ENCODE measurements around the gene GJB4. TPM values are rescaled to one million over a fixed set of nuclear protein-coding genes. Genes with fewer than 3 reads are reported as not detected.

Gene GJB4
- polyA plus RNA-seq, 1 donor from 2014 or later, result not detected

- H3K79me2 ChIP-seq (replicated peaks; ENCODE audit: insufficient read depth, low read length), result no peaks in the 10 kb centered on the region
- H3F3A ChIP-seq (ENCODE audit: insufficient read depth, low read length, poor library complexity, severe bottlenecking), result no peaks in the 10 kb centered on the region
- TF ChIP-seq, protein P1, sequence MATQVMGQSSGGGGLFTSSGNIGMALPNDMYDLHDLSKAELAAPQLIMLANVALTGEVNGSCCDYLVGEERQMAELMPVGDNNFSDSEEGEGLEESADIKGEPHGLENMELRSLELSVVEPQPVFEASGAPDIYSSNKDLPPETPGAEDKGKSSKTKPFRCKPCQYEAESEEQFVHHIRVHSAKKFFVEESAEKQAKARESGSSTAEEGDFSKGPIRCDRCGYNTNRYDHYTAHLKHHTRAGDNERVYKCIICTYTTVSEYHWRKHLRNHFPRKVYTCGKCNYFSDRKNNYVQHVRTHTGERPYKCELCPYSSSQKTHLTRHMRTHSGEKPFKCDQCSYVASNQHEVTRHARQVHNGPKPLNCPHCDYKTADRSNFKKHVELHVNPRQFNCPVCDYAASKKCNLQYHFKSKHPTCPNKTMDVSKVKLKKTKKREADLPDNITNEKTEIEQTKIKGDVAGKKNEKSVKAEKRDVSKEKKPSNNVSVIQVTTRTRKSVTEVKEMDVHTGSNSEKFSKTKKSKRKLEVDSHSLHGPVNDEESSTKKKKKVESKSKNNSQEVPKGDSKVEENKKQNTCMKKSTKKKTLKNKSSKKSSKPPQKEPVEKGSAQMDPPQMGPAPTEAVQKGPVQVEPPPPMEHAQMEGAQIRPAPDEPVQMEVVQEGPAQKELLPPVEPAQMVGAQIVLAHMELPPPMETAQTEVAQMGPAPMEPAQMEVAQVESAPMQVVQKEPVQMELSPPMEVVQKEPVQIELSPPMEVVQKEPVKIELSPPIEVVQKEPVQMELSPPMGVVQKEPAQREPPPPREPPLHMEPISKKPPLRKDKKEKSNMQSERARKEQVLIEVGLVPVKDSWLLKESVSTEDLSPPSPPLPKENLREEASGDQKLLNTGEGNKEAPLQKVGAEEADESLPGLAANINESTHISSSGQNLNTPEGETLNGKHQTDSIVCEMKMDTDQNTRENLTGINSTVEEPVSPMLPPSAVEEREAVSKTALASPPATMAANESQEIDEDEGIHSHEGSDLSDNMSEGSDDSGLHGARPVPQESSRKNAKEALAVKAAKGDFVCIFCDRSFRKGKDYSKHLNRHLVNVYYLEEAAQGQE (IDR thresholded peaks at IDR 0.05; ENCODE audit: borderline replicate concordance), result no peak
- no peak for TF ChIP-seq RAD21 (conservative IDR thresholded peaks at IDR 0.05)
- no peak for TF ChIP-seq EZH2 (IDR thresholded peaks at IDR 0.05; ENCODE audit: borderline replicate concordance, insufficient read depth, low read length, poor library complexity, severe bottlenecking)
- no peak for TF ChIP-seq EP300 (conservative IDR thresholded peaks at IDR 0.05; ENCODE audit: poor library complexity, severe bottlenecking)
- TF ChIP-seq, protein P2, sequence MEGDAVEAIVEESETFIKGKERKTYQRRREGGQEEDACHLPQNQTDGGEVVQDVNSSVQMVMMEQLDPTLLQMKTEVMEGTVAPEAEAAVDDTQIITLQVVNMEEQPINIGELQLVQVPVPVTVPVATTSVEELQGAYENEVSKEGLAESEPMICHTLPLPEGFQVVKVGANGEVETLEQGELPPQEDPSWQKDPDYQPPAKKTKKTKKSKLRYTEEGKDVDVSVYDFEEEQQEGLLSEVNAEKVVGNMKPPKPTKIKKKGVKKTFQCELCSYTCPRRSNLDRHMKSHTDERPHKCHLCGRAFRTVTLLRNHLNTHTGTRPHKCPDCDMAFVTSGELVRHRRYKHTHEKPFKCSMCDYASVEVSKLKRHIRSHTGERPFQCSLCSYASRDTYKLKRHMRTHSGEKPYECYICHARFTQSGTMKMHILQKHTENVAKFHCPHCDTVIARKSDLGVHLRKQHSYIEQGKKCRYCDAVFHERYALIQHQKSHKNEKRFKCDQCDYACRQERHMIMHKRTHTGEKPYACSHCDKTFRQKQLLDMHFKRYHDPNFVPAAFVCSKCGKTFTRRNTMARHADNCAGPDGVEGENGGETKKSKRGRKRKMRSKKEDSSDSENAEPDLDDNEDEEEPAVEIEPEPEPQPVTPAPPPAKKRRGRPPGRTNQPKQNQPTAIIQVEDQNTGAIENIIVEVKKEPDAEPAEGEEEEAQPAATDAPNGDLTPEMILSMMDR (IDR thresholded peaks at IDR 0.05; ENCODE audit: poor library complexity, severe bottlenecking), result no peak
- TF ChIP-seq POLR2AphosphoS5 (IDR thresholded peaks at IDR 0.05), result no peak
- no peak for TF ChIP-seq MXI1 (conservative IDR thresholded peaks at IDR 0.05; ENCODE audit: poor library complexity, severe bottlenecking)
- H3K9ac ChIP-seq (ENCODE audit: low read length), result no peak within 1 kb of the TSS
- no peaks in the 10 kb centered on the region for H3K9me3 ChIP-seq (ENCODE audit: low read length)
- no peak within 1 kb of the TSS for H3K4me2 ChIP-seq (ENCODE audit: low read length)
- H3K9me2 ChIP-seq (ENCODE audit: insufficient read depth, low read length), result no peaks in the 10 kb centered on the region
- H3K27me3 ChIP-seq (ENCODE audit: insufficient read depth, low read depth, low read length), result peaks cover 5% of the 10 kb centered on the region
- no peaks in the 10 kb centered on the region for H4K20me1 ChIP-seq (ENCODE audit: insufficient read depth)
- H3K4me3 ChIP-seq (ENCODE audit: low read length), result no peak within 1 kb of the TSS
- H2AFZ ChIP-seq (ENCODE audit: low read depth, low read length), result no peak within 1 kb of the TSS
- H3K36me3 ChIP-seq (ENCODE audit: insufficient read depth, low read length), result no peaks in the 10 kb centered on the region
- no peak within 1 kb of the TSS for H3K27ac ChIP-seq (ENCODE audit: low read length)
Observed at GRCh38 chr1:34792868-34793727, 33.6 kb downstream of the GJB4 start, which contains the start of gene GJA4. TSS of gene GJA4 (plus strand) at chr1:34792999. CDS start at chr1:34794214, 1,215 bp downstream.

DNA sequence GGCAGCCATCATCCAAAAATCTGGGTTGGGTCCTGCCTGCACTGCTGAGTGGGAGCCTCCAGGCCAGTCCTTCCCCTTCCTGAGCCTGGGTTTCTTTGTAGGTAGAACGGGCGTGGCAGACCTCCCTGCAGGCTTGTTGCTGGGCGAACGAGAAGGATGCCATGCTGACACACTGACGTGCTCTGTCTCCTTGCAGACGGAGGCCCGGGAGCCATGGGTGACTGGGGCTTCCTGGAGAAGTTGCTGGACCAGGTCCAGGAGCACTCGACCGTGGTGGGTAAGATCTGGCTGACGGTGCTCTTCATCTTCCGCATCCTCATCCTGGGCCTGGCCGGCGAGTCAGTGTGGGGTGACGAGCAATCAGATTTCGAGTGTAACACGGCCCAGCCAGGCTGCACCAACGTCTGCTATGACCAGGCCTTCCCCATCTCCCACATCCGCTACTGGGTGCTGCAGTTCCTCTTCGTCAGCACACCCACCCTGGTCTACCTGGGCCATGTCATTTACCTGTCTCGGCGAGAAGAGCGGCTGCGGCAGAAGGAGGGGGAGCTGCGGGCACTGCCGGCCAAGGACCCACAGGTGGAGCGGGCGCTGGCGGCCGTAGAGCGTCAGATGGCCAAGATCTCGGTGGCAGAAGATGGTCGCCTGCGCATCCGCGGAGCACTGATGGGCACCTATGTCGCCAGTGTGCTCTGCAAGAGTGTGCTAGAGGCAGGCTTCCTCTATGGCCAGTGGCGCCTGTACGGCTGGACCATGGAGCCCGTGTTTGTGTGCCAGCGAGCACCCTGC is 34.7 kb downstream of the GJB4 start:
- H3K4me3 ChIP-seq (ENCODE audit: low read length), result no peak overlapping the region

More for the DNA sequence above, 34.7 kb downstream of the GJB4 start:
- H3K9me2 ChIP-seq (ENCODE audit: insufficient read depth, low read length), result no peaks in the 10 kb centered on the region
- H3F3A ChIP-seq (ENCODE audit: insufficient read depth, low read length, poor library complexity, severe bottlenecking), result no peaks in the 10 kb centered on the region
- no peaks in the 10 kb centered on the region for H3K9me3 ChIP-seq (ENCODE audit: low read length)
- no peak overlapping the region for H3K4me2 ChIP-seq (ENCODE audit: low read length)
- no peak overlapping the region for H3K27ac ChIP-seq (ENCODE audit: low read length)
- TF ChIP-seq MXI1 (conservative IDR thresholded peaks at IDR 0.05; ENCODE audit: poor library complexity, severe bottlenecking) (no peak), SMC3 (conservative IDR thresholded peaks at IDR 0.05; ENCODE audit: poor library complexity) (no peak), TAF1 (IDR thresholded peaks at IDR 0.05; ENCODE audit: low read depth) (no peak), RAD21 (conservative IDR thresholded peaks at IDR 0.05) (no peak), POLR2AphosphoS5 (IDR thresholded peaks at IDR 0.05) (no peak), EZH2 (IDR thresholded peaks at IDR 0.05; ENCODE audit: borderline replicate concordance, insufficient read depth, low read length, poor library complexity, severe bottlenecking) (no peak), EP300 (conservative IDR thresholded peaks at IDR 0.05; ENCODE audit: poor library complexity, severe bottlenecking) (no peak)
- TF ChIP-seq, protein P2 (IDR thresholded peaks at IDR 0.05; ENCODE audit: poor library complexity, severe bottlenecking), result no peak
- TF ChIP-seq, protein P1 (IDR thresholded peaks at IDR 0.05; ENCODE audit: borderline replicate concordance), result no peak
- H3K27me3 ChIP-seq (ENCODE audit: insufficient read depth, low read depth, low read length), result peaks cover 5% of the 10 kb centered on the region
- no peaks in the 10 kb centered on the region for H3K36me3 ChIP-seq (ENCODE audit: insufficient read depth, low read length)
- H3K79me2 ChIP-seq (replicated peaks; ENCODE audit: insufficient read depth, low read length), result no peaks in the 10 kb centered on the region
- no peak overlapping the region for H3K9ac ChIP-seq (ENCODE audit: low read length)
- no peaks in the 10 kb centered on the region for H4K20me1 ChIP-seq (ENCODE audit: insufficient read depth)
- no peak overlapping the region for H2AFZ ChIP-seq (ENCODE audit: low read depth, low read length)
